HEK293 (cell line): ENCODE results near the gene ZDHHC14.

Experiments
- CTCF ChIA-PET: fragments of 350-600 bp; formaldehyde crosslinking; extraction: SDS; loops from one replicate; lab custom pipeline; 2021; ENCODE audit warnings: antibody characterized with exemption; lab: Yijun Ruan, JAX
- POLR2A ChIA-PET: fragments of 300-600 bp; formaldehyde crosslinking; extraction: SDS; loops from one replicate; lab custom pipeline; 2020; ENCODE audit warnings: antibody characterized with exemption, inconsistent platforms; lab: Yijun Ruan, JAX
- H3K27ac ChIP-seq: fragments of 200-500 bp; sonication (Bioruptor generic); 2 replicates; pipeline ENCODE4 v1.5.1; 2014; ENCODE audit warnings: low read depth, low read length, control low read depth, inconsistent platforms; ENCODE audit errors: extremely low read depth
- H3K36me3 ChIP-seq, 2 experiments: fragments of 200-500 bp in 1 of 2; sonication (Bioruptor generic) in 1 of 2; 1 replicate in 1 of 2; 2 replicates in 1 of 2; pipeline ENCODE4 v1.5.1; 2014 to 2017; ENCODE audit warnings: inconsistent platforms in 2 of 2, low read length in 2 of 2; ENCODE audit not compliant: control insufficient read depth in 2 of 2, insufficient read depth in 1 of 2
- H3K4me1 ChIP-seq: fragments of 200-500 bp; sonication (Bioruptor generic); 2 replicates; pipeline ENCODE4 v1.5.1; 2014; ENCODE audit warnings: mild to moderate bottlenecking, low read length, inconsistent platforms; ENCODE audit not compliant: control insufficient read depth, insufficient read depth
- H3K4me3 ChIP-seq: 2 replicates; pipeline ENCODE4 v1.5.1; 2011; ENCODE audit warnings: low read depth, mild to moderate bottlenecking, control low read depth, low read length, moderate library complexity
- H3K9me3 ChIP-seq: fragments of 200-500 bp; sonication (Bioruptor generic); 2 replicates; pipeline ENCODE4 v1.5.1; 2014; ENCODE audit warnings: low read depth, low read length, inconsistent platforms; ENCODE audit not compliant: control insufficient read depth, insufficient read depth
- BCL11B ChIP-seq: fragments of 450-650 bp; formaldehyde crosslinking; IDR thresholded peaks from 2 replicates; pipeline ENCODE4 v1.5.1; 2016; ENCODE audit warnings: low read depth, missing biosample characterization, missing genetic modification characterization
- FEZF1 ChIP-seq: fragments of 450-650 bp; formaldehyde crosslinking; IDR thresholded peaks from 2 replicates; pipeline ENCODE4 v1.5.1; 2016; ENCODE audit warnings: missing biosample characterization, missing genetic modification characterization
- HOXD13 ChIP-seq: sonication (generic); formaldehyde crosslinking; IDR thresholded peaks from 2 replicates; pipeline ENCODE4 v1.8.0; 2022; ENCODE audit warnings: missing genetic modification reagents, borderline replicate concordance
- INSM2 ChIP-seq: fragments of 450-650 bp; formaldehyde crosslinking; IDR thresholded peaks from 2 replicates; pipeline ENCODE4 v1.5.1; 2016; ENCODE audit warnings: missing biosample characterization, missing genetic modification characterization
- KLF16 ChIP-seq: fragments of 450-650 bp; formaldehyde crosslinking; IDR thresholded peaks from 2 replicates; pipeline ENCODE4 v1.5.1; 2017; ENCODE audit warnings: missing biosample characterization, missing genetic modification characterization
- KLF8 ChIP-seq: fragments of 450-650 bp; formaldehyde crosslinking; IDR thresholded peaks from 2 replicates; pipeline ENCODE4 v1.5.1; 2016; ENCODE audit warnings: missing biosample characterization, missing genetic modification characterization
- MYNN ChIP-seq: fragments of 450-650 bp; formaldehyde crosslinking; IDR thresholded peaks from 2 replicates; pipeline ENCODE4 v1.5.1; 2016; ENCODE audit warnings: missing biosample characterization, missing genetic modification characterization, borderline replicate concordance
- PBX3 ChIP-seq: sonication (generic); formaldehyde crosslinking; IDR thresholded peaks from 2 replicates; pipeline ENCODE4 v1.8.1; 2022; ENCODE audit warnings: mild to moderate bottlenecking, moderate library complexity, missing genetic modification reagents
- YY2 ChIP-seq: fragments of 450-650 bp; formaldehyde crosslinking; IDR thresholded peaks from 2 replicates; pipeline ENCODE4 v1.5.1; 2016; ENCODE audit warnings: missing biosample characterization, missing genetic modification characterization
- ZBTB1 ChIP-seq: fragments of 450-650 bp; formaldehyde crosslinking; IDR thresholded peaks from 2 replicates; pipeline ENCODE4 v1.5.1; 2016; ENCODE audit warnings: missing biosample characterization, missing genetic modification characterization
- ZBTB11 ChIP-seq: fragments of 450-650 bp; formaldehyde crosslinking; conservative IDR thresholded peaks from 2 replicates; pipeline ENCODE4 v1.5.1; 2016; ENCODE audit warnings: low read depth, missing biosample characterization, missing genetic modification characterization
- ZNF10 ChIP-seq: fragments of 450-650 bp; formaldehyde crosslinking; IDR thresholded peaks from 2 replicates; pipeline ENCODE4 v1.5.1; 2017; ENCODE audit warnings: missing biosample characterization, missing genetic modification characterization
- ZNF121 ChIP-seq: fragments of 450-650 bp; formaldehyde crosslinking; IDR thresholded peaks from 2 replicates; pipeline ENCODE4 v1.5.1; 2016; ENCODE audit warnings: missing biosample characterization, missing genetic modification characterization
- ZNF184 ChIP-seq: fragments of 450-650 bp; IDR thresholded peaks from 2 replicates; pipeline ENCODE4 v1.5.1; 2018; ENCODE audit warnings: missing biosample characterization, mild to moderate bottlenecking, missing genetic modification characterization
- ZNF202 ChIP-seq: fragments of 450-650 bp; formaldehyde crosslinking; IDR thresholded peaks from 2 replicates; pipeline ENCODE4 v1.5.1; 2016; ENCODE audit warnings: missing biosample characterization, missing genetic modification characterization, borderline replicate concordance
- ZNF280C ChIP-seq: fragments of 450-650 bp; formaldehyde crosslinking; IDR thresholded peaks from 2 replicates; pipeline ENCODE4 v1.5.1; 2016; ENCODE audit warnings: missing biosample characterization, missing genetic modification characterization
- ZNF354C ChIP-seq: fragments of 450-650 bp; formaldehyde crosslinking; IDR thresholded peaks from 2 replicates; pipeline ENCODE4 v1.5.1; 2016; ENCODE audit warnings: missing biosample characterization, missing genetic modification characterization, low read depth, borderline replicate concordance
- ZNF37A ChIP-seq: fragments of 450-650 bp; IDR thresholded peaks from 2 replicates; pipeline ENCODE4 v1.5.1; 2018; ENCODE audit warnings: missing biosample characterization, missing genetic modification characterization
- ZNF513 ChIP-seq: fragments of 450-650 bp; IDR thresholded peaks from 2 replicates; pipeline ENCODE4 v1.5.1; 2018; ENCODE audit warnings: missing biosample characterization, missing genetic modification characterization
- ZNF549 ChIP-seq: fragments of 450-650 bp; IDR thresholded peaks from 2 replicates; pipeline ENCODE4 v1.5.1; 2018; ENCODE audit warnings: missing biosample characterization, missing genetic modification characterization, mild to moderate bottlenecking, inconsistent platforms, moderate library complexity
- ZNF555 ChIP-seq: fragments of 450-650 bp; formaldehyde crosslinking; conservative IDR thresholded peaks from 2 replicates; pipeline ENCODE4 v1.5.1; 2017; ENCODE audit warnings: missing biosample characterization, mild to moderate bottlenecking, missing genetic modification characterization, inconsistent platforms
- ZNF558 ChIP-seq: fragments of 450-650 bp; formaldehyde crosslinking; IDR thresholded peaks from 2 replicates; pipeline ENCODE4 v1.5.1; 2016; ENCODE audit warnings: missing biosample characterization, missing genetic modification characterization
- ZNF560 ChIP-seq: fragments of 450-650 bp; formaldehyde crosslinking; IDR thresholded peaks from 2 replicates; pipeline ENCODE4 v1.5.1; 2017; ENCODE audit warnings: missing biosample characterization, missing genetic modification characterization, borderline replicate concordance
- ZNF585B ChIP-seq: fragments of 450-650 bp; formaldehyde crosslinking; IDR thresholded peaks from 2 replicates; pipeline ENCODE4 v1.5.1; 2016; ENCODE audit warnings: missing biosample characterization, missing genetic modification characterization
- ZNF658 ChIP-seq: fragments of 450-650 bp; formaldehyde crosslinking; IDR thresholded peaks from 2 replicates; pipeline ENCODE4; 2016; ENCODE audit warnings: missing biosample characterization, missing genetic modification characterization
- ZNF76 ChIP-seq: fragments of 450-650 bp; formaldehyde crosslinking; IDR thresholded peaks from 2 replicates; pipeline ENCODE4; 2016; ENCODE audit warnings: low read depth, missing biosample characterization, missing genetic modification characterization, borderline replicate concordance
- ZNF791 ChIP-seq: fragments of 450-650 bp; formaldehyde crosslinking; IDR thresholded peaks from 2 replicates; pipeline ENCODE4 v1.5.1; 2016; ENCODE audit warnings: missing biosample characterization, missing genetic modification characterization
- ZNF792 ChIP-seq: fragments of 450-650 bp; formaldehyde crosslinking; IDR thresholded peaks from 2 replicates; pipeline ENCODE4 v1.5.1; 2016; ENCODE audit warnings: missing biosample characterization, missing genetic modification characterization

Gene ZDHHC14

GRCh38 chr6:157615951-157616350 lies 235.0 kb downstream of the ZDHHC14 start:
- TF ChIP-seq ZNF658 (tag by site-specific recombination) = no peak
- no peak for TF ChIP-seq YY2
- no peak for TF ChIP-seq ZNF792 (tag by site-specific recombination)
- no peak for TF ChIP-seq ZNF354C
- TF ChIP-seq INSM2 (tag by site-specific recombination) = no peak
- TF ChIP-seq ZNF555 (tag by site-specific recombination) = no peak
- no peak for TF ChIP-seq ZNF121 (tag by site-specific recombination)
- no peak for TF ChIP-seq KLF16
- no peak for TF ChIP-seq ZNF791 (tag by site-specific recombination)
- POLR2A ChIA-PET = no interaction called here
- Histone ChIP-seq H3K27ac (no peak overlapping the region), H3K9me3 (no peaks in the 10 kb centered on the region), H3K36me3 (no peaks in the 10 kb centered on the region), H3K4me1 (no peaks in the 10 kb centered on the region), H3K4me3 (no peak overlapping the region)
- CTCF ChIA-PET = interaction anchor here (1.4 to 2.2 kb wide), 2 partner anchors 258 to 301 kb away, joined by 5 to 9 read pairs; no protein-coding TSS in a partner anchor

- no peaks in the 10 kb centered on the region for H3K4me1 ChIP-seq
- H3K4me3 ChIP-seq = no peak overlapping the region
- ChIA-PET CTCF (interaction anchor here (0.5 kb wide), 1 partner anchor 397 kb away, joined by 3 read pairs; no protein-coding TSS in a partner anchor), POLR2A (no interaction called here)
- H3K27ac ChIP-seq = no peak overlapping the region
- no peaks in the 10 kb centered on the region for H3K36me3 ChIP-seq
- H3K9me3 ChIP-seq = no peaks in the 10 kb centered on the region
- TF ChIP-seq ZNF10 (tag by site-specific recombination) (no peak), BCL11B (tag by site-specific recombination) (no peak), ZNF560 (tag by site-specific recombination) (no peak), ZBTB1 (tag by site-specific recombination) (no peak), ZBTB11 (tag by site-specific recombination) (no peak), ZNF558 (tag by site-specific recombination) (no peak), ZNF184 (tag by site-specific recombination) (no peak), ZNF280C (no peak), ZNF202 (tag by site-specific recombination) (no peak), ZNF76 (tag by site-specific recombination) (no peak), ZNF549 (tag by site-specific recombination) (no peak), ZNF513 (tag by site-specific recombination) (no peak), FEZF1 (tag by site-specific recombination) (no peak), ZNF585B (tag by site-specific recombination) (no peak), HOXD13 (CRISPR knock-in tag) (no peak), ZNF37A (no peak), MYNN (no peak), KLF8 (tag by site-specific recombination) (no peak), PBX3 (CRISPR knock-in tag) (no peak)
Observed at GRCh38 chr6:157620944-157621343, 240.0 kb downstream of the ZDHHC14 start.
